MV-4-11 (cell line): ENCODE results near the gene SDCCAG8.
"Not testable (repeated sequence)": the region's sequence is repeated elsewhere in the genome, so short reads cannot be mapped to it uniquely, and the experiment has no call there.

ENCODE experiments used
- DNase-seq: peaks from one replicate; lab custom pipeline; 2025; lab: John Stamatoyannopoulos, UW

The SDCCAG8 gene

DNA sequence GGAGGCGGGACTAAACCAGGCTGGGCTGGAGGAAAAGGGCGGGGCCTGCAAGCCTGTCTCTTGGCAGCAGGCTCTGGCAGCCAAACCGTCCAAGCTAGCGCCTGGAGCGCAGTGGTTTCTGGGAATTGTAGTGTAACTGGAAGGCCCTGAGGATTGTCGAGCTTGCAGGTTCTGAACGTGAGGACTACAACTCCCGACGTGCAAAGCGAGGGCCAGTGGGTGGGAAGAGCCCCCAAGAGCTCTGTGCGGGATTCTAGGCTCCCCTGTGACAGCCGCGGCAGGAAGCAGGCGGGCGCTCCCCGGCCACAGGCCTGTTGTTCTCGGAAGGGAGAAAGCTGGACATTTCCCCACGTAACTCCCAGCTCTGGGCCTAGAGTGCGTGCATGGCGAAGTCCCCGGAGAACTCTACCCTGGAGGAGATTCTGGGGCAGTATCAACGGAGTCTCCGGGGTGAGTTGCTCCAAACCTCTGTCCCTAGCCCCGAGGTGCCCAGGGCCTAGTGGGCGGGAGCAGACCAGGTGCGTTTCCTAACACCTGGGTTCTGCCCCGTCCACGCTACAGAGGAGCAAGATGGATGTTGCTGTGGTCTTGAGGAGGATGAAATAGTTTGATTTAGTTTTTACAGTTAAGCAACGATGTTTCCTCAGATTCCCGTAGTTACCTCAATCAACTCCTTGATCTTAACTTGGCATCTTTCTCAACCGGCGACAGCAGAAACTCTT is at the start of gene SDCCAG8:
SDCCAG8 (plus strand) TSS at position 251 of the 722 bp plus-strand sequence; CDS start at position 384, 133 bp downstream.
- peak; percentile 99 for DNase-seq

DNA sequence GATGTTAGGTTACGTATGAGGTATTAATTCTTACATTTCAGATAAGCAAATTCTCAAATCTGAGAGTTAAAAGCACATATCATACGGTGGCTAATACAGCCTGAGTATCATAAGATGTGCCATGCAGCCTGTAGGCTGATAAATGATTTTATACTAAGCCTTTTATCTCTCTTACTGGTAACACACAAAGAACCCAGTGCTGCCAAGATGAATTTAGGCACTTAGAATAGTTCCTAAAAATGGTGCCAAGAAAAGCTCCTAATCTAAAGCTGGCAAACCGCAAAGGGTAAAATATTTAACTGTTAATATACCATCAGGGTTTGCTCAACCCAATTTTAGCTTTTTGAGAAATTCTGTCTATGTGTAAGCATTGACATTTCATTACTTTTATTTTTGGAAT is 43.9 kb upstream of the SDCCAG8 start:
- DNase-seq: peak; percentile 10

GRCh38 chr1:243213045-243213787 is 42.6 kb upstream of the SDCCAG8 start:
- DNase-seq: peak; percentile 54

GRCh38 chr1:243215276-243215875 is 40.5 kb upstream of the SDCCAG8 start:
- not testable (repeated sequence) for DNase-seq

DNA sequence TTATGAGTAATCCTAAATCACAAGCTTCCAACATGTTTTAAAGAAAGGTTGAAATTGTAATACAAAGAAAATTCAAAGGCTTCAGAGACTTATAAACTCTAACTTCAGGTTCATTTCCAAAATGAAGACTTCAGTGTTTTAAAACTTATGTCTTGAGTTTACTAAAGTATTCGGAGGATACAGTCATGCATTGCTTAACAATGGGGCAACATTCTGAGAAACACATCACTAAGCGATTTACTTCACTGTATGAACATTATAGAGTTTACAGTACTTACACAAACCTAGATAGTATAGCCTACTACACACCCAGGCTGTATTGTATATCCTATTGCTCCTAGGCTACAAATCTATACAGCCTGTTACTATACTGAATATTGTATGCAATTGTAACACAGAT is 39.1 kb upstream of the SDCCAG8 start:
- no peak for DNase-seq

DNA sequence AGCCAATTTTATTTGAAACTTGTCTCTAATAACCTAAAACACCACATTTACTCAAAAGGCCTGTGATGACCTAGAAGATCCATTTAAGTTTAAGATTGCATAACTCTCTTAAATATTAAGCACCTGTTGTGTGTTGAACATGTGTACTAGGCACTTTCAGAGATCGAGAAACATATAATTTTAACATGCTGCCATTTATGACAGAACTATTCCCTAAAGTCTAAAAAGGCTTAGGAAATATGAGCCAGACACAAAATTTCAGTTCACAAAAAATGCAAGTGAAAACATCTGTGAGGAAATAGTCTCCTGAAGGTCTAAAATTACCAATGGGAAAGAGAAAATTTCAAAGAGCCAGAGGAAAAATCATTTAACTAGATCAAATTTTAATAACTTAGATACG is 38.5 kb upstream of the SDCCAG8 start:
- no peak for DNase-seq

- no peak for DNase-seq
These were observed 37.8 kb upstream of the SDCCAG8 start for GRCh38 chr1:243218059-243218458.

DNA sequence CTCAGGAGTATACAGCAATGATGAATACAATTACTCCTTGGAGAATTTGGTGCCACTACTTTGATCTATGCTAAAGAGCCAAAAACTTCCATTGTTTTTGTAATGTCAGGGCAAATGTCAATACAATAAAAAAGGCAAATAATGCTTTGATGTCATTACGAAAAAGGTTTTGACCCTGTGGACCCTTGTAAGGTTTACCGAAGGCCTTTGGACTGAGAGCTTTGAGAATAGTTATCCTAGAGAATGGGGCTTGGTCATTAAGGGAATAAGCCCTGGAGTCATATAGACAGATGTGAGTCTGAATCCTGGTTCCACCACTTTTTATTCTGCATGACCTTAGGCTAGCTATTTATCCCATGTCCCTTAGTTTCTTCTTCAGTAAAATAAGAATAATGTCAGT is 28.2 kb upstream of the SDCCAG8 start:
- no peak for DNase-seq

DNA sequence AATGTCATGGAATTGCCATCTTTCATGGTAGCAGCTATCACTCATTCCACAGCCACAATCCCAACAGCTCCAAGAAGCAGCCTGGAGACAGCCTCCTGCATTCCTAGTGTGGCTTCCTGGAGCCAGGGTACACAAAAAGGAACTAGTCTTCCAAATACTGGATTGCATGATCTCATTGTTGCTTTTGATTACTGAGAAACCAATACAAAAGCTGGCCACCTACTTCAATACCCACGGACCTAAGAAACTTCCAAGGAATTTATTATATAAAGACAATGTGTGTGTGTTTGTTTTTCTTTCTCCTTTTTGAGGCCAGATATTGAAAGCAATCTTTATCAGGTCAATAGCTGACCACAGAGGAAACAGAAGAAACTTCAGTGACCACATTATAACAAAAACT is 26.3 kb upstream of the SDCCAG8 start:
- no peak for DNase-seq

DNA sequence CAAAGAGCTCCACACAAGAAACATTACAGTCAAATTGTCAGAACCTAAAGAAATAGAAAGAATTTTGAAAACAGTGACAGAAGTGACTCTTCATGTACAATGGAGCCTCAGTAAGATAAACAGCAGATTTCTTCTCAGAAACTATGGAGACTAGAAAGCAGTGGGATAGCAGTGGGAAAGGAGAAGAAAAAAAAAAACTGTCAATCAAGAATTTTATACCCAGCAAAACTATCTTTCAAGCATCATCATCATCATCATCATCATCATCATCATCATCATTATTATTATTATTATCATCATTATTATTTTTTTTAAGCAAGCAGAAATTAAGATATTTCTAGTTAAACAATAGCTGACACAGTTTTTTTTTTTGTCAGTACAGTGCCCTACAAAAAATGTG is 24.9 kb upstream of the SDCCAG8 start:
- peak; percentile 62 for DNase-seq

DNA sequence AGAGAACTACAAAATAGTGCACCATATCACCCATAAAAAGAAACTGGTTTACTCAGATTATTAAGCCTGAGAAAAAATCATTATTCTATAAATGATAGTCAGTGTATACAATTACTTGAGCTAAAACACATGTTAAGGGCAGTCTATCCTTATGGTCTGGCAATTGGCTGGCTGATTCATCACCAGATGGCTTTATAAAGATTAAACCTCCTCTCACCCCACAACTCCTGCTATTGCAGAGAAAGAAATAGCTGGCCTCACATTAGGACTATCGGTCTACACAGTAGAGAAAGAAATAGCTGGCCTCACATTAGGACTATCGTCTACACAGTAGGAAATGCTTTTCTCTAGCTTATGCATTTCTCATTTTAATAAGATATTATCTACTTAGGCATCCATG is 21.9 kb upstream of the SDCCAG8 start:
- no peak for DNase-seq

- no peak for DNase-seq
These were observed 20.7 kb upstream of the SDCCAG8 start for GRCh38 chr1:243234978-243235647.

DNA sequence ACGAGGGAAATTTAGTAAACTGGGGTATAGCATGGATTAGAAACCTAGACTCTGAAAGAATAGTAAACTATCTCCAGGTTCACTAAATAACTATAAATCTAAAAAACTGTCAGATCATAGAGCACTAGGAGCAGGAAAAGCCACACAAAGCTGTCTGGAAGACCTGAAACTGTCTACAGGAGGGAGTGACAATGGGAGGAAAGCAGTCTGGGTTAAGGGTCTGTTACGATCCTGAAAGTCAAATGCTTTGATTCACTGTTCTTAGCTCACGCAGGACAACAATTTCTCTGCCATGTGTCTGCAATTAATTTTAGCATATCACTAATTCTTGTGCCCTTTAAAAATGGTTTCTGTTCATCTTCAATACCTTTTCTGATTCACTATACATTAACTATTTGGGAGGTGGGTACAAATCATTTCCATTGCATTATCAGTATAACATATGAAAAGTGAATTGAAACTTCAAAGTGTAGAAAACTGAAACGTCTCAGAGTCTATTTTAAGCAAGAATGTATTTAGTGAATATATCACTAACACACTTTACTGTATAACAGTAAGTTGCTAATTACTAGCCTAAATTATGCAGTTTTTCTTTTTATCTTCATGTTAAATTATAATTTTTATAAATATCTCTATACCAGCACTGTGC is 19.1 kb upstream of the SDCCAG8 start:
- DNase-seq: no peak

- peak; percentile 33 for DNase-seq
These were observed 11.4 kb upstream of the SDCCAG8 start for GRCh38 chr1:243244432-243244841.

DNA sequence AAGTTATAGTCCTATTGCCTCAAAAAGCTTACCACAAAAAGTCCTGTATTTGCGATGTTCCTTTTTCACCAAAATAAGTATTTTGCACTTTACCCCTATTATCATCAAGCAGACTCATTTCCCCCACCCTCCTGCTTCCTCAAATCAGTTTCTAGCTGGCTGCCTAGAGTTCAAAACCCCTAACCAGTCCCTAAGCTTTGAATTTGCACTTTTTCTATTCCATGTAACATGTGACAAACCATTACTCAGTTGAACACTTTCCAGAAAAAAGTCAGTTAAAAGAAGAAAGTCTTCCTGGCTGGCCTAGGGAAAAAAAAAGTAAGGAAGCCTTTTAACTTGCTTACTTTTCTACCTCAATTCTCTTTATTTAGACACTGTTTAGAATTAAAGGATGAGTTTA is 8.9 kb upstream of the SDCCAG8 start:
- peak; percentile 88 for DNase-seq

GRCh38 chr1:243247901-243248300 is 7.9 kb upstream of the SDCCAG8 start:
- no peak for DNase-seq

GRCh38 chr1:243249214-243249613 is 6.6 kb upstream of the SDCCAG8 start:
- DNase-seq: no peak

DNA sequence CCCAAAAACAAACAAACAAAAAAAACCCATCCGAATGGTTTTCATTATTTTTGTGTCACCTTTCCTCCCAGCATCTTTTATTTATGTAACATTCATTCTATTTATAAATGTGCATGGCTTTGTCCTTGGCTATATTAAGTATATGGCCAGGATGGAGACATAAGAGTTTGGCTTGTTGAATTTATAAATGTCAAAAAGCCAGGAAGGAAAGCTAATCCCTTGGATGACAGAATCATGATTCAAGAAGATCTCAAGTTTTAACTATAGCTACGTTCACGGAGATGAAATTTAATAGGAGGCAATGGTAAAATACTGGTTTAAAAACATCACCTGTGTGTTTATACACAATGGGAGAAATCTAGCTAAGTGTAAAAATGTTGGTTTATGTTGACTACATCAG is 5.7 kb upstream of the SDCCAG8 start:
- no peak for DNase-seq

DNA sequence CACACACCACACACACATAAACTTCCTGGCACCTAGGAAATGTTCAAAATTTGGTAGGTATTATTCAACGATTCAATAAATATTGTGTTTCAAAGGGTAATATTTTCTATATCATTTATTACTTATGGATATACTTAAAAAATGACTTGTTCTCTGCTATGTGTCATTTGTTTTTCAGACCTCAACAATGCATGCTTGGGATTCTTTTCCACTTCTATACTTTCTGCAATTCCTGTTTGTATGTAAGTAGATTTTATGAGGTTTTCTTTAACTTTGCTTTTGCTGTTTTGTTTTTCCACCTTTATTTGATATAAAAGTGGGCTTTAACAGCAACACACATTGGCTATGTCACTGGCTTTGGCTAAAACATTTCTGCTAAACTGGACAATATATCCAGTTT is 4.3 kb upstream of the SDCCAG8 start:
- DNase-seq: no peak

- DNase-seq: peak; percentile 9
These were observed 2.5 kb upstream of the SDCCAG8 start for GRCh38 chr1:243253211-243253925.

DNA sequence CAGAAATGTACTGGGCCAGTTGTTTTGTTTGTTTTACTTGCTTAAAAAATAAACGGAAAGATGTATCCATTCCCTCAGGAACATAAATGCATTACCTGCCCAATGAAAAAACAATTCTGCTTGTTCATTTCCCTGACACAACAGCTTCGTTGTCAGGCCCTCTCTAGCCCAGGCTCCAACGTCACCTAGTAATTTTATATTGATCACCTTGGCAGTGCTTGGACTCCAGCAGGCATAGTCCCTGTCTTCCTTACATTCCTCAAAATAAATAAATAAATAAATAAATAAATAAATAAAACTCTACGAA is 2.0 kb upstream of the SDCCAG8 start:
- no peak for DNase-seq
